DOHH2 (cell line): ENCODE results near the gene COL4A1.

Experiments
- CTCF ChIP-seq: fragments of 200-600 bp; sonication (generic); IDR thresholded peaks from one replicate; pipeline ENCODE4 v1.5.1; 2014; ENCODE audit warnings: antibody characterized with exemption, mild to moderate bottlenecking, low read depth, low read length; ENCODE audit not compliant: poor library complexity, severe bottlenecking
- EZH2phosphoT487 ChIP-seq: fragments of 200-600 bp; sonication (generic); IDR thresholded peaks from 2 replicates; pipeline ENCODE4 v1.6.1; 2017; ENCODE audit warnings: borderline replicate concordance, mild to moderate bottlenecking, antibody characterized with exemption, low read length, moderate library complexity, mixed read lengths

GRCh38 chr13:110297766-110298504 is 9.0 kb downstream of the COL4A1 start:
- TF ChIP-seq CTCF (no peak), EZH2phosphoT487 (no peak)
